ENCODE data around the gene MLIP. TPM values are rescaled to one million over a fixed set of nuclear protein-coding genes. Genes with fewer than 3 reads are reported as not detected.

The MLIP gene
- total and polyA plus RNA-seq, 2 of the 8 experiments (the other 6 are each of a cell fraction or from before 2014, with no cell fraction given): not detected

- no peak overlapping the region for H3K23ac ChIP-seq (ENCODE audit: insufficient read length)
- no peaks in the 10 kb centered on the region for H3K79me2 ChIP-seq (ENCODE audit: control insufficient read depth in 1 of 2, insufficient read depth in 2 of 2, low read length in 2 of 2)
- H3K4ac ChIP-seq (replicated peaks; ENCODE audit: insufficient read length, low read depth, low read length): no peak overlapping the region
- H2BK5ac ChIP-seq (ENCODE audit: low read depth, low read length): no peak overlapping the region
- H2BK120ac ChIP-seq (replicated peaks; ENCODE audit: low read depth, low read length): no peak overlapping the region
- H3K56ac ChIP-seq (replicated peaks; ENCODE audit: insufficient read length, low read depth, low read length): no peak overlapping the region
- 83% methylated on average over 6 of the region's 6 CpGs; no CpG with 5 or more reads in 1 of the 2 experiments for WGBS, 2 experiments (ENCODE audit: extremely low coverage in 1 of 2, insufficient coverage in 1 of 2, insufficient read length in 1 of 2, insufficient replicate concordance in 2 of 2, low coverage in 1 of 2, low lambda C conversion rate in 2 of 2, missing lambda C conversion rate in 1 of 2)
- H3K18ac ChIP-seq (ENCODE audit: extremely low read depth, low read length): no peak overlapping the region
- no peak for TF ChIP-seq SP4 (IDR thresholded peaks at IDR 0.05; ENCODE audit: low read length)
- TF ChIP-seq SIRT6 (IDR thresholded peaks at IDR 0.05; ENCODE audit: low read length): no peak
- no peak for TF ChIP-seq KDM1A (IDR thresholded peaks at IDR 0.05; ENCODE audit: borderline replicate concordance, low read length)
- no peak for TF ChIP-seq BRCA1 (IDR thresholded peaks at IDR 0.05; ENCODE audit: low read depth, low read length)
- TF ChIP-seq POLR2A (IDR thresholded peaks at IDR 0.05; ENCODE audit: control extremely low read depth in 1 of 2, low read depth in 2 of 2, low read length in 2 of 2): no peak
- H3K27ac ChIP-seq (ENCODE audit: low read depth, low read length): no peak overlapping the region
- H4K20me1 ChIP-seq (replicated peaks in 1 of 2; ENCODE audit: control insufficient read depth in 1 of 2, insufficient read depth in 2 of 2, low read length in 2 of 2): no peaks in the 10 kb centered on the region
- H2BK12ac ChIP-seq (ENCODE audit: low read depth, low read length): no peak overlapping the region
- ChIA-PET POLR2A (ENCODE audit: partially characterized antibody) (no interaction called here), CTCF (ENCODE audit: partially characterized antibody) (interaction anchor here (0.7 to 0.8 kb wide), 2 partner anchors 10 to 375 kb away, joined by 3 read pairs; no protein-coding TSS in a partner anchor)
- no peak overlapping the region for H2BK15ac ChIP-seq (ENCODE audit: low read length)
- no peak for FAIRE-seq
- H2BK20ac ChIP-seq (ENCODE audit: low read length): no peak overlapping the region
- no peak overlapping the region for H2AFZ ChIP-seq (ENCODE audit: low read length)
- H3K9ac ChIP-seq (replicated peaks in 1 of 4; ENCODE audit: extremely low read depth in 1 of 4, low read depth in 3 of 4, low read length in 3 of 4): no peak overlapping the region
- H3K27me3 ChIP-seq (replicated peaks in 1 of 4; ENCODE audit: control insufficient read depth in 3 of 4, extremely low read depth in 1 of 4, insufficient read depth in 3 of 4, low read length in 3 of 4): no peaks in the 10 kb centered on the region
- no peak overlapping the region for H4K5ac ChIP-seq (ENCODE audit: insufficient read length, low read depth, low read length)
- H3K9me3 ChIP-seq (ENCODE audit: insufficient read depth in 2 of 2, low read depth in 1 of 2, low read length in 1 of 2): no peaks in the 10 kb centered on the region
- H2AK5ac ChIP-seq (ENCODE audit: low read depth, low read length): no peak overlapping the region
- no peaks in the 10 kb centered on the region for H3K36me3 ChIP-seq (ENCODE audit: control insufficient read depth in 2 of 4, insufficient read depth in 4 of 4, low read length in 3 of 4)
- H3K4me2 ChIP-seq (ENCODE audit: insufficient read depth in 1 of 2, low read depth in 2 of 2, low read length in 2 of 2): no peak overlapping the region
- no peak overlapping the region for H3K4me3 ChIP-seq (ENCODE audit: extremely low read depth in 1 of 4, insufficient read depth in 2 of 4, low read depth in 3 of 4, low read length in 4 of 4)
- H3K4me1 ChIP-seq (replicated peaks in 1 of 4; ENCODE audit: control insufficient read depth in 3 of 4, insufficient read depth in 4 of 4, low read length in 3 of 4): no peaks in the 10 kb centered on the region
- no peak overlapping the region for H3K14ac ChIP-seq (ENCODE audit: insufficient read length)
- no peaks in the 10 kb centered on the region for H3K23me2 ChIP-seq (ENCODE audit: low read depth, low read length)
- no peak overlapping the region for H4K8ac ChIP-seq (ENCODE audit: extremely low read depth, insufficient read depth, low read length)
- H3K79me1 ChIP-seq (ENCODE audit: low read depth, low read length): no peaks in the 10 kb centered on the region
- no peak overlapping the region for H4K91ac ChIP-seq (replicated peaks; ENCODE audit: insufficient read length, low read length)
- no peak for DNase-seq (ENCODE audit: low read depth in 1 of 2, low spot score in 2 of 2)
These were observed 17.8 kb upstream of the MLIP start for GRCh38 chr6:54093326-54093948.
